K562 (cell line): ENCODE data around the gene MAGEB4. TPM values are rescaled to one million over a fixed set of nuclear protein-coding genes. Genes with fewer than 3 reads are reported as not detected.

Source experiments
- ILF3 ChIP-seq: fragments of 450-650 bp; IDR thresholded peaks from 2 replicates; pipeline ENCODE4 v1.6.1; 2018; ENCODE audit warnings: antibody characterized with exemption, mild to moderate bottlenecking, moderate library complexity, borderline replicate concordance
- LEF1 ChIP-seq: fragments of 450-650 bp; IDR thresholded peaks from 2 replicates; pipeline ENCODE4 v1.6.1; 2016; ENCODE audit warnings: mild to moderate bottlenecking
- MBD1 ChIP-seq: fragments of 250-450 bp; sonication (Bioruptor Pico); IDR thresholded peaks from 2 replicates; pipeline ENCODE4 v1.8.0; 2022; ENCODE audit warnings: inconsistent platforms
- NR3C1 ChIP-seq: sonication (generic); formaldehyde crosslinking; IDR thresholded peaks from 2 replicates; pipeline ENCODE4 v1.8.1; 2022; ENCODE audit warnings: missing genetic modification reagents
- SNIP1 ChIP-seq: fragments of 450-650 bp; IDR thresholded peaks from 2 replicates; pipeline ENCODE4 v1.7.1; 2017; ENCODE audit warnings: low read depth, mild to moderate bottlenecking
- STAT5B ChIP-seq: fragments of 250-450 bp; sonication (Bioruptor Pico); IDR thresholded peaks from 2 replicates; pipeline ENCODE4 v1.8.0; 2021; ENCODE audit warnings: mild to moderate bottlenecking, inconsistent platforms
- TAL1 ChIP-seq: fragments of 450-650 bp; IDR thresholded peaks from 2 replicates; pipeline ENCODE4 v1.6.1; 2016; ENCODE audit warnings: mild to moderate bottlenecking
- TCF7 ChIP-seq: sonication (generic); IDR thresholded peaks from 2 replicates; pipeline ENCODE4 v1.6.1; 2016; ENCODE audit warnings: antibody characterized with exemption, borderline replicate concordance
- TSC22D4 ChIP-seq: fragments of 450-650 bp; IDR thresholded peaks from 2 replicates; pipeline ENCODE4 v1.6.1; 2016; ENCODE audit warnings: missing genetic modification characterization, missing biosample characterization, control low read depth
- XRCC4 ChIP-seq: IDR thresholded peaks from one replicate; pipeline ENCODE4 v1.6.1; 2011; ENCODE audit not compliant: insufficient read depth, insufficient read length; ENCODE audit errors: extremely low read depth
- YY1 ChIP-seq, 3 experiments: IDR thresholded peaks; 2 replicates each; pipeline ENCODE4 v1.6.1; 2011; ENCODE audit warnings: low read length in 2 of 3, mild to moderate bottlenecking in 2 of 3, moderate library complexity in 2 of 3, borderline replicate concordance in 1 of 3, control low read depth in 1 of 3, low read depth in 1 of 3; ENCODE audit not compliant: insufficient read depth in 3 of 3, insufficient replicate concordance in 2 of 3, control insufficient read depth in 1 of 3, insufficient read length in 1 of 3; ENCODE audit errors: extremely low read depth in 1 of 3
- ZBTB9 ChIP-seq: fragments of 450-650 bp; formaldehyde crosslinking; IDR thresholded peaks from 2 replicates; pipeline ENCODE4 v1.4.0; 2020; ENCODE audit warnings: mild to moderate bottlenecking, moderate library complexity
- ZNF57 ChIP-seq: fragments of 450-650 bp; formaldehyde crosslinking; IDR thresholded peaks from 2 replicates; pipeline ENCODE4 v1.4.0; 2020; ENCODE audit warnings: mild to moderate bottlenecking, moderate library complexity
- ZNF699 ChIP-seq: fragments of 250-450 bp; sonication (Bioruptor Pico); IDR thresholded peaks from 2 replicates; pipeline ENCODE4 v1.8.0; 2021; ENCODE audit warnings: mild to moderate bottlenecking, moderate library complexity; ENCODE audit not compliant: insufficient replicate concordance
- polyA plus RNA-seq, 8 experiments: library from polyadenylated mRNA; depleted of rRNA in 4 of 8; stranded (reverse) in 5 of 8; unstranded in 3 of 8; fragments of >200 nt; fragmentation: Nextera tagmentation in 2 of 8; fragmentation: Illumina TruSeq in 1 of 8; extraction: Ambion mirVana in 2 of 8; extraction: Trizol in 1 of 8; gene quantifications; 2 replicates each; pipeline versions ENCODE4 v1.2.1 to v1.2.3, GENCODE V29; 2011 to 2014; ENCODE audit warnings: inconsistent platforms in 1 of 8, missing spikeins in 1 of 8
- total RNA-seq, 7 experiments: library from RNA; depleted of rRNA in 6 of 7; stranded (reverse); fragments of >200 nt in 6 of 7; fragmentation: Illumina TruSeq in 2 of 7; extraction: Trizol in 2 of 7; gene quantifications; 2 replicates each; pipeline versions ENCODE4 v1.2.1 to v1.2.3, GENCODE V29; 2011 to 2021; ENCODE audit warnings: low replicate concordance in 1 of 7
- TF ChIP-seq, protein P1 (sequence below): sonication (generic); formaldehyde crosslinking; IDR thresholded peaks from 2 replicates; pipeline ENCODE4 v1.8.1; 2023; ENCODE audit warnings: missing genetic modification reagents, mild to moderate bottlenecking, borderline replicate concordance
- TF ChIP-seq, protein P2 (sequence below): sonication (generic); formaldehyde crosslinking; IDR thresholded peaks from 2 replicates; pipeline ENCODE4 v1.8.1; 2023; ENCODE audit warnings: mild to moderate bottlenecking, missing genetic modification reagents
- TF ChIP-seq, protein P3 (sequence below): fragments of 450-650 bp; conservative IDR thresholded peaks from 2 replicates; pipeline ENCODE4 v1.6.1; 2016; ENCODE audit warnings: missing genetic modification characterization, low read depth, mild to moderate bottlenecking, missing compliant biosample characterization, moderate library complexity

The MAGEB4 gene
- total and polyA plus RNA-seq, 9 of the 15 experiments (the other 6 are each of a cell fraction or from before 2014, with no cell fraction given) = 0.04 to 0.09 (median 0.06) TPM; not detected in 6

DNA sequence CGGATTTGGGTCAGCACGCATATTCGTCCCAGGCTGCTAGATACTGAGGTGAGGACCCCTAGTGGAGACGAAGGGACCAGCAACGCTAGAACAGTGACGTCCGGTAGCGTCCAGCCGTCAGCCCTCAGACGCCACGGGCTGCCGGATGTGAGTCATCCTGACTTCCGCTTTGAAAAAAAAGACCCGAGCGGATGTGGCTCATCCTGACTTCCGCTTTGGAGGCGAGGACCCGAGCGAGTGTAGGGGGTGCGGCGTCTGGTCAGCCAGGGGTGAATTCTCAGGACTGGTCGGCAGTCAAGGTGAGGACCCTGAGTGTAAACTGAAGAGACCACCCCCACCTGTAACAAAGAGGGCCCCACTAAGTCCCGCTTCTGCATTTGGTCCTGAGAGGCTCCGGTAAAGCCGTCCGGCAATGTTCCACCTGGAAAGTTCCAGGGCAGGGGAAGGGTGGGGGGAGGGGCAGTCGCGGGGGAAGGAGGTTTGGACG is 26.4 kb upstream of the MAGEB4 start, which contains the start of gene MAGEB2 (continued):
- TF ChIP-seq, protein P1, sequence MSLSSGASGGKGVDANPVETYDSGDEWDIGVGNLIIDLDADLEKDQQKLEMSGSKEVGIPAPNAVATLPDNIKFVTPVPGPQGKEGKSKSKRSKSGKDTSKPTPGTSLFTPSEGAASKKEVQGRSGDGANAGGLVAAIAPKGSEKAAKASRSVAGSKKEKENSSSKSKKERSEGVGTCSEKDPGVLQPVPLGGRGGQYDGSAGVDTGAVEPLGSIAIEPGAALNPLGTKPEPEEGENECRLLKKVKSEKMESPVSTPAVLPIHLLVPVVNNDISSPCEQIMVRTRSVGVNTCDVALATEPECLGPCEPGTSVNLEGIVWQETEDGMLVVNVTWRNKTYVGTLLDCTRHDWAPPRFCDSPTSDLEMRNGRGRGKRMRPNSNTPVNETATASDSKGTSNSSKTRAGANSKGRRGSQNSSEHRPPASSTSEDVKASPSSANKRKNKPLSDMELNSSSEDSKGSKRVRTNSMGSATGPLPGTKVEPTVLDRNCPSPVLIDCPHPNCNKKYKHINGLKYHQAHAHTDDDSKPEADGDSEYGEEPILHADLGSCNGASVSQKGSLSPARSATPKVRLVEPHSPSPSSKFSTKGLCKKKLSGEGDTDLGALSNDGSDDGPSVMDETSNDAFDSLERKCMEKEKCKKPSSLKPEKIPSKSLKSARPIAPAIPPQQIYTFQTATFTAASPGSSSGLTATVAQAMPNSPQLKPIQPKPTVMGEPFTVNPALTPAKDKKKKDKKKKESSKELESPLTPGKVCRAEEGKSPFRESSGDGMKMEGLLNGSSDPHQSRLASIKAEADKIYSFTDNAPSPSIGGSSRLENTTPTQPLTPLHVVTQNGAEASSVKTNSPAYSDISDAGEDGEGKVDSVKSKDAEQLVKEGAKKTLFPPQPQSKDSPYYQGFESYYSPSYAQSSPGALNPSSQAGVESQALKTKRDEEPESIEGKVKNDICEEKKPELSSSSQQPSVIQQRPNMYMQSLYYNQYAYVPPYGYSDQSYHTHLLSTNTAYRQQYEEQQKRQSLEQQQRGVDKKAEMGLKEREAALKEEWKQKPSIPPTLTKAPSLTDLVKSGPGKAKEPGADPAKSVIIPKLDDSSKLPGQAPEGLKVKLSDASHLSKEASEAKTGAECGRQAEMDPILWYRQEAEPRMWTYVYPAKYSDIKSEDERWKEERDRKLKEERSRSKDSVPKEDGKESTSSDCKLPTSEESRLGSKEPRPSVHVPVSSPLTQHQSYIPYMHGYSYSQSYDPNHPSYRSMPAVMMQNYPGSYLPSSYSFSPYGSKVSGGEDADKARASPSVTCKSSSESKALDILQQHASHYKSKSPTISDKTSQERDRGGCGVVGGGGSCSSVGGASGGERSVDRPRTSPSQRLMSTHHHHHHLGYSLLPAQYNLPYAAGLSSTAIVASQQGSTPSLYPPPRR (CRISPR knock-in tag) = no peak
- TF ChIP-seq ILF3 (no peak), XRCC4 (no peak), ZNF699 (CRISPR knock-in tag) (no peak), MBD1 (CRISPR knock-in tag) (no peak), LEF1 (no peak), STAT5B (no peak), NR3C1 (CRISPR knock-in tag) (no peak), YY1 (IDR thresholded peaks at IDR 0.05; ENCODE audit: borderline replicate concordance in 1 of 3, control insufficient read depth in 1 of 3, extremely low read depth in 1 of 3, insufficient read depth in 3 of 3, insufficient read length in 1 of 3, insufficient replicate concordance in 2 of 3, low read depth in 1 of 3, low read length in 2 of 3) (no peak), SNIP1 (no peak), TSC22D4 (no peak), TAL1 (no peak), ZNF57 (CRISPR knock-in tag) (no peak), ZBTB9 (CRISPR knock-in tag) (no peak), TCF7 (no peak)
- TF ChIP-seq, protein P2, sequence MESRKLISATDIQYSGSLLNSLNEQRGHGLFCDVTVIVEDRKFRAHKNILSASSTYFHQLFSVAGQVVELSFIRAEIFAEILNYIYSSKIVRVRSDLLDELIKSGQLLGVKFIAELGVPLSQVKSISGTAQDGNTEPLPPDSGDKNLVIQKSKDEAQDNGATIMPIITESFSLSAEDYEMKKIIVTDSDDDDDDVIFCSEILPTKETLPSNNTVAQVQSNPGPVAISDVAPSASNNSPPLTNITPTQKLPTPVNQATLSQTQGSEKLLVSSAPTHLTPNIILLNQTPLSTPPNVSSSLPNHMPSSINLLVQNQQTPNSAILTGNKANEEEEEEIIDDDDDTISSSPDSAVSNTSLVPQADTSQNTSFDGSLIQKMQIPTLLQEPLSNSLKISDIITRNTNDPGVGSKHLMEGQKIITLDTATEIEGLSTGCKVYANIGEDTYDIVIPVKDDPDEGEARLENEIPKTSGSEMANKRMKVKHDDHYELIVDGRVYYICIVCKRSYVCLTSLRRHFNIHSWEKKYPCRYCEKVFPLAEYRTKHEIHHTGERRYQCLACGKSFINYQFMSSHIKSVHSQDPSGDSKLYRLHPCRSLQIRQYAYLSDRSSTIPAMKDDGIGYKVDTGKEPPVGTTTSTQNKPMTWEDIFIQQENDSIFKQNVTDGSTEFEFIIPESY (CRISPR knock-in tag) = no peak
- TF ChIP-seq, protein P3, sequence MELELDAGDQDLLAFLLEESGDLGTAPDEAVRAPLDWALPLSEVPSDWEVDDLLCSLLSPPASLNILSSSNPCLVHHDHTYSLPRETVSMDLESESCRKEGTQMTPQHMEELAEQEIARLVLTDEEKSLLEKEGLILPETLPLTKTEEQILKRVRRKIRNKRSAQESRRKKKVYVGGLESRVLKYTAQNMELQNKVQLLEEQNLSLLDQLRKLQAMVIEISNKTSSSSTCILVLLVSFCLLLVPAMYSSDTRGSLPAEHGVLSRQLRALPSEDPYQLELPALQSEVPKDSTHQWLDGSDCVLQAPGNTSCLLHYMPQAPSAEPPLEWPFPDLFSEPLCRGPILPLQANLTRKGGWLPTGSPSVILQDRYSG (tag) = no peak
